Effector memory CD8-positive, alpha-beta T cell (primary cell): Measurements from ENCODE around the gene CYP27A1.

Experiments
- ATAC-seq: fragments of 150-1000 bp; cut with Tn5 transposase; replicated peaks from 2 replicates; pipeline ENCODE4 v1.10.0; 2021; ENCODE audit warnings: mild to moderate bottlenecking, moderate library complexity
- DNase-seq, 3 experiments: peaks; one replicate each; pipeline ENCODE4 v3.0.0; 2021
- H3K27ac Mint-ChIP-seq, 2 donors: one replicate each; pipeline ENCODE4 v1.8.0; 2022; ENCODE audit warnings: mild to moderate bottlenecking in 2 of 2, mixed read lengths in 2 of 2, moderate library complexity in 2 of 2
- H3K27me3 Mint-ChIP-seq, 2 donors: one replicate each; pipeline ENCODE4 v1.8.0; 2022; ENCODE audit warnings: mixed read lengths in 2 of 2
- H3K36me3 Mint-ChIP-seq: one replicate; pipeline ENCODE4 v1.8.0; 2022; ENCODE audit warnings: mild to moderate bottlenecking, moderate library complexity, mixed read lengths; ENCODE audit not compliant: insufficient read depth
- H3K4me1 Mint-ChIP-seq, 2 donors: one replicate each; pipeline ENCODE4 v1.8.0; 2022; ENCODE audit warnings: low read depth in 2 of 2, mixed read lengths in 2 of 2
- H3K4me3 Mint-ChIP-seq, 2 donors: one replicate each; pipeline ENCODE4 v1.8.0; 2022; ENCODE audit warnings: mild to moderate bottlenecking in 2 of 2, mixed read lengths in 2 of 2, moderate library complexity in 2 of 2
- H3K9me3 Mint-ChIP-seq, 2 donors: one replicate each; pipeline ENCODE4 v1.8.0; 2022; ENCODE audit warnings: mixed read lengths in 2 of 2
- total RNA-seq, 9 experiments: gene quantifications; one replicate each; lab custom pipeline; 2026; lab: John Stamatoyannopoulos, UW

CYP27A1 gene
- total RNA-seq = 0 to 0.50 (median 0.17) reads per million in 9 experiments

DNA sequence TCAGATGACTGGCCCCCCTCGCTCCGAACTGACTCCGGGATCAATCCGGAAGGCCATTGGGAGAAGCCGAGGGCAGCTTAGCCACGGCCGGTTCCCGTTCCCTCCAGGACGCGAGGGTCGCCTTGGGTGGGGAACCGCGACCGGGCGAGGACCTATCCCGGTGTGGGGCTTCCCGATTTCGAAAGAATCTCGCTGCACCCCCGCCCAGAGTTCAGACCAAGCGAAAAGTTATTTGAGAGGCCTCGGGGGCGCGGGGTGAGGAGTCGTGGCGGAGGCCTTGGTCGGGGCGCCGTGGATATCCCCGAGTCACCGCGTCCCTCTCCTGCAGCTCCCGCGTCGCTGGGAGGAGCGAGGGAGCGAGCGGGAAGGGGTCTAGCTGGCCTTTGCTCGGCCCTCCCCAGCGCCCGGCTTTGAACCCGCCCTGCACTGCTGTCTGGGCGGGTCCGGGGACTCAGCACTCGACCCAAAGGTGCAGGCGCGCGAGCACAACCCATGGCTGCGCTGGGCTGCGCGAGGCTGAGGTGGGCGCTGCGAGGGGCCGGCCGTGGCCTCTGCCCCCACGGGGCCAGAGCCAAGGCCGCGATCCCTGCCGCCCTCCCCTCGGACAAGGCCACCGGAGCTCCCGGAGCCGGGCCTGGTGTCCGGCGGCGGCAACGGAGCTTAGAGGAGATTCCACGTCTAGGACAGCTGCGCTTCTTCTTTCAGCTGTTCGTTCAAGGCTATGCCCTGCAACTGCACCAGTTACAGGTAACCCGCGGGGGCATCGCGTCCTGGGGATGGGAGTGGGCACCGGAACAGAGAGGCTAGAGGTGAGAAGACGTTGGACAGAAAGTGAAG lies at the start of gene CYP27A1:
Gene CYP27A1 (plus strand): TSS at position 457 of the 837 bp plus-strand sequence. CDS start 36 bp downstream, at position 493.
- Mint-ChIP-seq H3K4me3 (peak within 1 kb of the TSS in 1 of 2 donors; percentile 24), H3K27ac (no peak within 1 kb of the TSS), H3K4me1 (peaks cover 1 to 6% of the 10 kb centered on the region in 2 donors), H3K9me3 (peaks cover 5 to 11% of the 10 kb centered on the region in 2 donors), H3K27me3 (peaks cover 47 to 74% of the 10 kb centered on the region in 2 donors), H3K36me3 (no peaks in the 10 kb centered on the region)
- DNase-seq (no peak), ATAC-seq (no peak)

DNA sequence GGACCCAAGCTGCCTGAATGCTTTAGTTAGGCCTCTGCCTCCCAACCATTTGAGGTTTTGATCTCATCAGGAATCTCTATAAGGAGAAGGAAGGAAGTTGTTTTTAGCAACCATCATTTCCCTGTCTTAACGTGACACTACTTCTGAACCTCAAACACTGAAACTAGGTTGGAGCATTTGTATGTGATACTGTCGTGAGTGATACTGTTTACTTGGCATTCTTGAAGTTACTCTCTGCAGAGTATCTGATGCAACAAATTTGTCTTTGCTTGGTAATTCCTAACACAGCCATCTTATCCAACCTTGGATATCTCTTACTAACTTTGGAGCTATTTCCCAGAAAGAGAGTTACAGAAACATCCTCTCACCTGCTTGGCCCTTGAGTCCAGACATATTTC lies 49.2 kb upstream of the CYP27A1 start:
- ATAC-seq (no peak), DNase-seq (no peak)
- Mint-ChIP-seq H3K9me3 (no peaks in the 10 kb centered on the region), H3K4me1 (peaks cover 7 to 20% of the 10 kb centered on the region in 2 donors), H3K4me3 (no peak overlapping the region), H3K27me3 (no peaks in the 10 kb centered on the region), H3K27ac (peak overlapping the region in 1 of 2 donors; percentile 74), H3K36me3 (peaks cover 12% of the 10 kb centered on the region)

DNA sequence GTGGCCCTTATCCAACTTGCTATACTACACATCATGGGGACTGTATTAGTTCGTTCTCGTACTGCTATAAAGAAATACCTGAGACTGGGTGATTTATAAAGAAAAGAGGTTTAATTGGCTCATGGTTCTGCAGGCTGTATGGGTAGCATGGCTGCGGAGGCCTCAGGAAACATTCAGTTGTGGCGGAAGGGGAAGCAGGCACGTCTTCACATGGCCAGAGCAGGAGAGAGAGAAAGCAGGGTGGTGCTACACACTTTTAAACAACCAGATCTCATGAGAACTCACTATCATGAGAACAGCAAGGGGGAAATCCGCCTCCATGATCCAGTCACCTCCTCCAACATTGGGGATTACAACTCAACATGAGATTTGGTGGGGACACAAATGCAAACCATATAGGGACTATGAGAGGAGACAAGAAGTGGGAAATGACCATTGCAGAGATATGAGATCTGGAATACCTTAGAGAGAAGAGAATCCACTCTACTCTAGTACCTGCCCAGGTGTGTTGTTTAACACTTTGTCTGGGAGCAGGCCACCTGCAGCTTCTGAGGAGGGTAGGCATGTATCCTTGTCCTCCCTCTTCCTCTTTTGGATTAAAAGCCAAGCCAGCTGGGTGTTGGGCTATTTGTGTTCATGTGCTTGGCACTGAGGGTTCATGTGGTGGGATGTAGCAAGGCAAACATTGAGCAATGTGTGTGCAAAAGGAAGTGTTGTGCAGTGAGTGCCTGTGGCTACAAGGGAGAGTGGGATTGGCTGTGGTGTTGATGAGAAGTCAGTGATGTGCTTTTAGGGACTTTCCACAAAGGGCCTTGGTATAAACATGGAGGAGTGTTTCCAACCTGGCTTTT lies 48.6 kb upstream of the CYP27A1 start:
- Mint-ChIP-seq H3K36me3 (peaks cover 18% of the 10 kb centered on the region), H3K4me3 (no peak overlapping the region), H3K27ac (peak overlapping the region in 1 of 2 donors; percentile 74), H3K4me1 (peaks cover 7 to 20% of the 10 kb centered on the region in 2 donors), H3K27me3 (no peaks in the 10 kb centered on the region), H3K9me3 (no peaks in the 10 kb centered on the region)
- DNase-seq = no peak
- peak; percentile 64 for ATAC-seq

DNA sequence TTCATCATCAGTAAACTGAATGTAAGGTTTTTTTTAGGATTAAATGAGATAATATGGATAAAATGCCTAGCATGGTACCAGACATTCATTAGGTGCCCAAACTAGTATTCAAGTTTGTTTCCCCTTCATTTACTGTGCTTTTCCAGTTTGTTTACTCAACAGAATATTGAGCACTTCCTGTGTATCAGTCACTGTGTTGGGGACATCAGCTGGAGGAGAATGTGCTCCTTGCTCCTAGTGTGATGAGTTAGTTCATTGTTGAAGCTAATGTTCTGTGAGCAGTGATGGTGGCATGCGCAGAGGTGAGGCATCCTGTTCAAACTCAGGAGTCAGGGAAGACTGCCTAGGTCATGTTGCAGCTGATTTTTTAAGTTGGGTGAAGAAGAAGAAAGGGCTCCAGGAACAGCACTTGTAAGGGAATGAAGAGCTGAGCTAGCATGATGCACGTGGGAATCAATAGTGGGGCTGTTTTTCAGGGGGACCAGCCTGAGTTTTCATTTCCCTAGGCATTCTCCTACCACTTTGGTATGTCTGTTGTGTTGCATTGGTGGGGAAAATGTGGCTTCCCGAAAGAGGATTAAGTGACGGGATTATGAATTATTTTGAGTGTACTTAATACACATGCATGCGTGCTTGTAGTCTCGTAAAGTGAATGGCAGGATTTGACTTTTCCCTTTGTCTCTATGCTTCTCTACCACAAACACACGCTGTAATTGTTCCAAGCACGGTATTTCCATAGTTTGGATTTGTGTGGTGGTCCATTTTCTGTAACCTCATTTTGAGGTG lies 47.6 kb upstream of the CYP27A1 start:
- H3K27me3 Mint-ChIP-seq = no peaks in the 10 kb centered on the region
- ATAC-seq (no peak), DNase-seq (no peak)
- H3K36me3 Mint-ChIP-seq = peaks cover 20% of the 10 kb centered on the region
- no peak overlapping the region for H3K27ac Mint-ChIP-seq
- no peak overlapping the region for H3K4me3 Mint-ChIP-seq
- H3K9me3 Mint-ChIP-seq = no peaks in the 10 kb centered on the region
- H3K4me1 Mint-ChIP-seq = peaks cover 7 to 20% of the 10 kb centered on the region in 2 donors

DNA sequence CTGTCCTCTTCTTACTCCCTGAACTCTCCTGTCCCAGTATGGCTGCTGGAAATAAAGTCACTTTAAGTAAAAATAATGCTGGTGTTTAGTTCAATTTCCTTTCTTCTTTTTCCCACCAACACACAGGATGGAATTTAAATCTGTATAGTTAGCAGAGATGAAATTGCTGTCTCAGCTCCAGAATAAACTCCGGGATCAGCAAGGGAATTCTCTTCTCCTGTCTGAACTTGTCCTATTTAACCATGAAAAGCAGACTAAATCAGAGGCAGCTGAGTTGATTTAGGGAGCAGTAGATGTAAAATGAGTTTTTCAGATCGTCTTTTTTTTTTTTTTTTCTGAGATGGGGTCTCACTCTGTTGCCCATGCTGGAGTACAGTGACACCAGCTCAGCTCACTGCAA lies 45.4 kb upstream of the CYP27A1 start:
- DNase-seq (no peak), ATAC-seq (no peak)
- Mint-ChIP-seq H3K36me3 (peaks cover 13% of the 10 kb centered on the region), H3K4me3 (no peak overlapping the region), H3K9me3 (no peaks in the 10 kb centered on the region), H3K27me3 (no peaks in the 10 kb centered on the region), H3K27ac (no peak overlapping the region), H3K4me1 (peaks cover 7 to 17% of the 10 kb centered on the region in 2 donors)

- no peak for DNase-seq
- Mint-ChIP-seq H3K4me3 (no peak overlapping the region), H3K9me3 (no peaks in the 10 kb centered on the region), H3K36me3 (peaks cover 20% of the 10 kb centered on the region), H3K27me3 (no peaks in the 10 kb centered on the region), H3K4me1 (no peaks in the 10 kb centered on the region), H3K27ac (no peak overlapping the region)
- ATAC-seq = no peak
These were observed 38.9 kb upstream of the CYP27A1 start for GRCh38 chr2:218743068-218743467.

GRCh38 chr2:218744615-218745014 lies 37.3 kb upstream of the CYP27A1 start:
- ATAC-seq = no peak

DNA sequence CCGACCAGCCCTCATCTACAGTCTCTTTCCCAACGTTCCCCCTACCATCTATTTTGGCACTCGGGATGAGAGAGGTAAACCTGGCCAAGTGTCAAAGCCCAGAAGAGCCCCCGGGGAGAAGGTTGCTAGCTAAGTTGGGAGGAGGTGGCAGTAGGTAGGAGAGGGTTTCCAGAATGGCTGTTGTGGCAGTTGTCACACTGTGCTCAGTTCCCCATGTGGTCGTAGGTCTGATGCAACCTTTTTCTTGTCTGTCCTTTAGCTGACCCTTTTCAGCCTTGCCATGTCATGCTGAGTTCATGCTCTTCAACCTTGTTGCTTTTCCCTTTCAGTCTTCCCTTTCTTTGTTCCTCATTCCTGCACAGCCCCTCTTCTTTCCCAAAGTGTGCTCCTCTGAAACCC lies 36.8 kb upstream of the CYP27A1 start:
- Mint-ChIP-seq H3K27me3 (no peaks in the 10 kb centered on the region), H3K4me3 (no peak overlapping the region), H3K36me3 (peaks cover 36% of the 10 kb centered on the region), H3K4me1 (no peaks in the 10 kb centered on the region), H3K27ac (no peak overlapping the region), H3K9me3 (no peaks in the 10 kb centered on the region)
- peak; percentile 32 for ATAC-seq
- DNase-seq = no peak

More at GRCh38 chr2:218744615-218745014, 37.3 kb upstream of the CYP27A1 start:
- Mint-ChIP-seq H3K4me3 (no peak overlapping the region), H3K36me3 (peaks cover 30% of the 10 kb centered on the region), H3K9me3 (no peaks in the 10 kb centered on the region), H3K27me3 (no peaks in the 10 kb centered on the region), H3K4me1 (no peaks in the 10 kb centered on the region), H3K27ac (peak overlapping the region in 1 of 2 donors; percentile 37)
- DNase-seq = no peak

- DNase-seq = no peak
- ATAC-seq = no peak
- Mint-ChIP-seq H3K4me3 (no peak overlapping the region), H3K27me3 (no peaks in the 10 kb centered on the region), H3K9me3 (no peaks in the 10 kb centered on the region), H3K27ac (no peak overlapping the region), H3K4me1 (no peaks in the 10 kb centered on the region), H3K36me3 (peaks cover 36% of the 10 kb centered on the region)
These were observed 36.1 kb upstream of the CYP27A1 start for GRCh38 chr2:218745559-218746469.

DNA sequence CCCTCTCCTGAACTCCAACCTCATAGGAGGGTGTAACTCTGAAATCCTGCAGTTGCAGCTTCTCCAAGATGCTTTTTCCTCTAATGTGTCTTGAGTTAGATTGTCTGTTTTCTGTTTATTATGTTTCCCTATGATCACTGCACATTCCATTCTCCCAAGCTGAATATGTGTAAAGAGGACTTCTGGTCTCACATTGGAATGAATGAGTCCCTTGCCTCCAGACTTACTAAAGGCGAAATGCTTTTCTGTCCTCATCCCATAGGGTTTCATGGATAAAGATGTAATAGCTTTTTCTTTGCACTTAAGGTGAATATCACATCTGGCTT lies 35.5 kb upstream of the CYP27A1 start:
- H3K36me3 Mint-ChIP-seq = peaks cover 39% of the 10 kb centered on the region
- H3K27me3 Mint-ChIP-seq = no peaks in the 10 kb centered on the region
- H3K27ac Mint-ChIP-seq = no peak overlapping the region

GRCh38 chr2:218746960-218747359 lies 35.0 kb upstream of the CYP27A1 start:
- DNase-seq (no peak), ATAC-seq (no peak)
- H3K9me3 Mint-ChIP-seq = no peaks in the 10 kb centered on the region
- no peaks in the 10 kb centered on the region for H3K4me1 Mint-ChIP-seq
- H3K27ac Mint-ChIP-seq = no peak overlapping the region
- no peaks in the 10 kb centered on the region for H3K27me3 Mint-ChIP-seq
- H3K4me3 Mint-ChIP-seq = no peak overlapping the region
- H3K36me3 Mint-ChIP-seq = peaks cover 43% of the 10 kb centered on the region

More for the DNA sequence above, 35.5 kb upstream of the CYP27A1 start:
- Mint-ChIP-seq H3K9me3 (no peaks in the 10 kb centered on the region), H3K4me3 (no peak overlapping the region), H3K4me1 (no peaks in the 10 kb centered on the region)
- ATAC-seq (no peak), DNase-seq (no peak)

GRCh38 chr2:218748741-218749441 lies 33.1 kb upstream of the CYP27A1 start:
- no peaks in the 10 kb centered on the region for H3K4me1 Mint-ChIP-seq
- H3K4me3 Mint-ChIP-seq = no peak overlapping the region
- no peak overlapping the region for H3K27ac Mint-ChIP-seq
- no peaks in the 10 kb centered on the region for H3K9me3 Mint-ChIP-seq
- no peaks in the 10 kb centered on the region for H3K27me3 Mint-ChIP-seq
- no peak for DNase-seq
- no peak for ATAC-seq
- H3K36me3 Mint-ChIP-seq = peaks cover 56% of the 10 kb centered on the region
